ENCODE results near the gene UBTD1.

Gene UBTD1

GRCh38 chr10:97607095-97607636 is 108.4 kb downstream of the UBTD1 start:
- DNase-seq (ENCODE audit: low read depth in 2 of 3, low spot score in 2 of 3): no peak

GRCh38 chr10:97608991-97609561 is 110.4 kb downstream of the UBTD1 start:
- no peak for DNase-seq (ENCODE audit: low read depth in 2 of 3, low spot score in 2 of 3)

- no peak for DNase-seq (ENCODE audit: low read depth in 2 of 3, low spot score in 2 of 3)
Observed at GRCh38 chr10:97611473-97611872, 112.7 kb downstream of the UBTD1 start.

- no peak for DNase-seq (ENCODE audit: low read depth in 2 of 3, low spot score in 2 of 3)
Observed at GRCh38 chr10:97612386-97612785, 113.7 kb downstream of the UBTD1 start.

DNA sequence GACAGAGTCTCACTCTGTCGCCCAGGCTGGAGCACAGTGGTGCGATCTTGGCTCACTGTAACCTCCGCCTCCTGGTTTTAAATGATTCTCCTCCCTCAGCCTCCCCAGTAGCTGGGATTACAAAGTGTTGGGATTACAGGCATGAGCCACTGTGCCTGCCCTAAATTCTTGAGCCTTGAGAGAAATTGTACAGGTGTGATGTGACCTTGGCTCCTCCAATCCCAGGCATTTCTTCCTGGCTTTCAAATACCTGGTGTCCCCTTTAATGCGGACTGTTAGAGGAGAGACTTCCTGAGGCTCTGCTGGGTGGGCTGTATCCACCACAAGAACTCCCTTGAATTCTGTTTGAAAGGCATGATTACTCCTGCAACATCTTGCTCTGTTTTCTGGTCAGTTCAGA is 119.6 kb downstream of the UBTD1 start:
- DNase-seq (ENCODE audit: low read depth in 2 of 3, low spot score in 2 of 3): no peak

DNA sequence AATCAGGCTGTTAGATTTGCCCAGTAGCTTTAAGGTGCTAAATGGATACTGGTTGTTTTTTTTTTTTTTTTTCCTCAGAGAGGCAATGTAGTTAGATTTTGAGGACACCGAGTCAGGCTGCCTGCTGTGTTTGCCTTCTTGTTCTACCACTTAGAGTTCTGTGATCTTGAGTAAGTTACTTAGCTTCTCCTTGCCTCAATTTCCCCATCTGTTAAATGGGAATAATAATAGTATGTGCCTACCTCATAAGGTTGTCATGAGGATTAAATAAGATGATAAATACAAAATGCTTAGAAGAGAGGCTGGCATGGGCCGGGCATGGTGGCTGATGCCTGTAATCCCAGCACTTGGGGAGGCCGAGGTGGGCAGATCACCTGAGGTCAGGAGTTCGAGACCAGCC is 120.0 kb downstream of the UBTD1 start:
- no peak for DNase-seq (ENCODE audit: low read depth in 2 of 3, low spot score in 2 of 3)

Measured in activated CD8-positive, alpha-beta memory T cell treated with anti-CD3 and anti-CD28 coated beads for 48 hours (primary cell).